CD4-positive, alpha-beta T cell treated with Interleukin-4 for 1 hour (primary cell): ENCODE data around the gene RASA4.
A peak's percentile ranks its signal among the peaks of the same experiment; 100 is the strongest.
"Not testable (repeated sequence)": the region's sequence is repeated elsewhere in the genome, so short reads cannot be mapped to it uniquely, and the experiment has no call there.

Source experiments
- DNase-seq, 2 donors: peaks; one replicate each; pipeline ENCODE4 v3.0.0-alpha.2; 2020 to 2022

The RASA4 gene

DNA sequence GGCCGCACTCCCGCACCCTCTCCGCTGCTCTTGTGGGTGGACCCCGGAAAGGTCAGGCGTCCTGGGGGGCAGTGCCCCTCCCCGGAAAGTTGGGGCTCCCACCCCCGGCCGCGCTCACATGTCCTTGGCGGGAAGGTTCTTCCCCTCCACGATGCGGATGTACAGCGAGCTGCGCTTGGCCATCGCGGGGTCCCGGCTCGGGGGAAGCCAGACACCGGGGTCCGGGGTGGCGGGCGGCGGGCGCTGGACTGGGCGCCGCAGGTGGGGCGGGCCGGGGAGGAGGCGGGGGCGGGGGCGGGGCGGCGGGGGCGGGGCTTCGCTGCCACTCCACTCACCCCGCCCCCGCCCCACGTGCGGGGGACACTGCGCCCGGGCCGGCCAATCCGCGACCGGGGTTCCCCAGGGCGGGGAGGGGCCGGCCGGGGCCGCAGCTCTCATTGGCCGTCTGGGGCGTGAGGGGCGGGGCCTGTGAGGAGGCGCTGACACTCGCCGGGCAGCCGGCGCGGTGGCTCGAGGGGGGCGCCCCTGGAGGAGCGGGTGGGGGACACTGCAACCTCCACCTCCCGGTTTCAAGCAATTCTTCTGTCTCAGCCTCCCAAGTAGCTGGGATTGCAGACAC is at the start of gene RASA4:
Gene RASA4 (minus strand): TSS at position 250 of the 619 bp plus-strand sequence. CDS start 67 bp downstream, at position 183.
- DNase-seq, result peak in 1 of 2 donors; percentile 51

DNA sequence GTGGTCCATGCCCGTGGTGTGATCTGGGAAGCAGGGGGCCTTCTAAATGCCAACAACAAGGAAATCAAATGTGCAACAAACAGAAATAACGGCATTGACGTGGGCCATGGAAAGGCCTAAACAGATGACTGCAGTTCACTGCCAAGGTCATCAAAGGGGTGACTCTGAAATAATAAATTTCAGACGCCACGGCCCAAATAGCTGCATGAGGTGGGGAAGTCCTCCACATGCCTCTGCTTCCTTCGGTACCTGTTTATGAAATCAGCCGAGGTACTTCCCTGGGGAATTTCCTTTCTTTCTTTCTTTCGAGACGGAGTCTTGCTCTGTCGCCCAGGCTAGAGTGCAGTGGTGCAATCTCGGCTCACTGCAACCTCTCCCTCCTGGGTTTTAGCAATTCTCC is 48.2 kb upstream of the RASA4 start:
- not testable (repeated sequence) for DNase-seq

DNA sequence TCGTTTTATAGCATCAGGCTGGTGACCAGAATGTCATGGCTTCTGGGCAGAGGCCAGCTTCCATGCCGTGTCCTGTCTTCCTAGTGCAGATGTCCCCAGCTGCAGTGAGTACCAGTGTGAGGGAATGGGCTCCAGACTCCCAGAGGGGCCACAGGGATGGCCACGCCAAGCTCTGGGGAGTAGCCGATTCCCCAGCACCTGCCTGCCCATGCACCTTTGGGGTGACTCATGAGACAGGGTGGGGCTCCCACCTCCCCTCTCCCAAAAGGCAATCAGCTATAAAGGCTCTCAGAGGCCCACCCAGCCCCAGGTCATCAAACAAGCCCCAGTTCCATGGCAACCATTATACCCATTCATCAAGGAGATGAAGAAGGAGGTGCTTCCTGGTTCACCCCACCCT is 33.4 kb upstream of the RASA4 start, which contains the start of gene SPDYE2B:
Gene SPDYE2B (plus strand): TSS at position 396 of the 400 bp plus-strand sequence. CDS start 2,030 bp downstream, outside the sequence.
- not testable (repeated sequence) for DNase-seq

DNA sequence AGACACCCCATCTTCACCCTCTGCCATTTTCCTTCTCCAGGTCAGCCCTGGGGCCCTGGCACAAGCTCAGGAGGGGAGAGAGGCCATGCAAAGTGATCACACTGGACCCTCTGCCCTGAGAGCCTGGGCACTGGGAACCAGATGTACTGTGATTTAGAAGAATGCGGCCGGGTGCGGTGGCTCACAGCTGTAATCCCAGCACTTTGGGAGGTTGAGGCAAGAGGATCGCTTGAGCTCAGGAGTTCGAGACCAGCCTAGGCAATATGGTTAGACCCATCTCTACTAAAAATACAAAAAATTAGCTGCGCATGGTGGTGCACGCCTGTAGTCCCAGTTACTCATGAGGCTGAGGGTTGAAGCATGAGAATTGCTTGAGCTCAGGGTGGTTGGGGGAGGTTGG is 31.3 kb upstream of the RASA4 start:
- not testable (repeated sequence) for DNase-seq

DNA sequence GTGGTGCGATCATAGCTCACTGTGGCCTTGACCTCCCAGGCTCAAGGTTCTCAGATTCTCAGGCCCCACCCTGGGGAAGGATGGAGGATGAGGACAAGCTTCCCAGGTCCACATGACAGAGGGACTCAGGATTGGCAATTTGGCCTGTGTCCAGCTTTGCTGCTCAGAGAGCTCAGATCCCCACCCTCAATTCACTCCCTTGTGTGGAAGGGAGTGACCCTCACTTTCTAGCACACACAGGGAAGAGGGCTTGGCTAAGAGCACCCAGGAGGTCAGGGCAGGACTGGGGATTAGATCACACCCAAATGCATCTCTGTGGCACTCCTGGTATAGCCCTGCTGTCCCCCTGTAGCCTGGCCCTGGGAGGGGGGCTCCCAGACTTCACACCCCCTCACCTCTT is 26.8 kb upstream of the RASA4 start:
- DNase-seq, result not testable (repeated sequence)

DNA sequence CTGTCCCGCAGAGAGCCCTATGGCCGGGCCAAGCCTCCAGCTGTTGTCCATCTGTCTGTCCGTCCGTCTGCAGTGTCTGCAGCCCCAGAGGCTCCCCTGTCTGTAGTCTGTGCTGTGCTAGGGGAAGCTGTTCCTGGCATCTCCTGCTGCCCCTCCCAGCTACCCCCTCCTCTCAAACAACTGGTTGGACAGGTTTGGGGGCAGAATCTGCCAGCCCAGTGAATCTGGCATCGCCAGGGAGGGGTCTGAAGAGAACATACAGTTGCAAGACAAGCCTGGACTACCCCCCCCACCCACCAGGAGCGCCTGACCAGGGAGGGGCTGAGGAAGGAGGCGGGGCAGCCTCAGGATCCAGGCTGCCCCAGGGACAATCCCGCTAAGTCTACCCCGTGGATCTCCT is 26.1 kb upstream of the RASA4 start, which contains the start of gene UPK3BL1:
Gene UPK3BL1 (minus strand): TSS at position 101 of the 400 bp plus-strand sequence. CDS start 50 bp downstream, at position 51.
- DNase-seq, result not testable (repeated sequence)

DNA sequence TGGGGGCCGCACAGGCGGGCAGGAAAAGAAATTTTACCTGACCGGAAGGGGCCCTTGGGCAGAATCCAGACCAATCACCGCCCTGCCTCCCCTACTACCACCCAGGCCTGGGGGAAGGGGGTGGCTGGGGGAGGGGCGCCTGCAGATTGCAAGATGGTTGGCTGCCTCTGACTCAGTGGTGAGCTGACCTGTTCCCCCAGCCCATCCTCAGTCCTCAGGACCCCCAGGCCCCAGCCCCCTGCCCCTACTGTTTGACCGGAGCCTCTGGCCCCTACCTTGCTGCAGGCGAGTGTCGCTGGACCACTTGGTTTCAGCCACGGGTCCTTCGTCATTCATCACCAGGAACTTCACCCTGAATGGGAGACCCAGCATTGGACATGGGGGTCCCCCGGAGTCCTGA is 22.3 kb upstream of the RASA4 start:
- not testable (repeated sequence) for DNase-seq

DNA sequence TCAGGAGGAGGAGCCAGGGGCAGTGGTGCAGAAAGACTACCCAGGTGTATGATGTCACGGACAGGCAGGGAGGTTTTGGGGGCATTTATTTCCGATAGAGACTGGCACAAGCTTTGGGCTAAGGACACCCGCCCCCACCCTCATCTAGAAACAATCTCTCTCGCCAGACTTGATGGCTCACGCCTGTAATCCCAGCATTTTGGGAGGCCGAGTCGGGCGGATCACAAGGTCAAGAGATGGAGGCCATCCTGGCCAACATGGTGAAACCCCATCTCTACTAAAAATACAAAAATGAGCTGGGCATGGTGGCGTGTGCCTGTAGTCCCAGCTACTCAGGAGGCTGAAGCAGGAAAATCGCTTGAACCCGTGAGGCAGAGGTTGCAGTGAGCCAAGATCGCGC is 20.4 kb upstream of the RASA4 start:
- not testable (repeated sequence) for DNase-seq

DNA sequence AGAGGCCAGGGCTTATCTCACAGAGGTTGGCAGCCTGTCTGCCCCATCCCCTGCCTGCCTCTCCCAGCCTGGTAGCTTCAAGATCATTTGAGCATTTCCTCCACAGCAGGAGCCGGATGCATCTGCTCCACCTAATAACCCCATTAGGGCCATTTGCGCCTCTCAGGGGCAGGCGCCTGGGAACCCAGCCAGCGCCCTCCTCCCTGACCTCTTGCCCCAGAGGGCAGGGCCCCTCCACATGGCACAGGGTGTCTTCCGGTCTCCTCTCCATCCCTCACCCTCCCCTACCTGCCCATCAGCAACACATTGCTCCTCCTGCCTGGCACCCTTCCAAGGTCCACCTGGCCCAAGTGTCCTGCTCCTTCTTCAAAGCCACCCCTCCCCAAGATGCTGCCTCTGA is 18.8 kb upstream of the RASA4 start:
- not testable (repeated sequence) for DNase-seq

DNA sequence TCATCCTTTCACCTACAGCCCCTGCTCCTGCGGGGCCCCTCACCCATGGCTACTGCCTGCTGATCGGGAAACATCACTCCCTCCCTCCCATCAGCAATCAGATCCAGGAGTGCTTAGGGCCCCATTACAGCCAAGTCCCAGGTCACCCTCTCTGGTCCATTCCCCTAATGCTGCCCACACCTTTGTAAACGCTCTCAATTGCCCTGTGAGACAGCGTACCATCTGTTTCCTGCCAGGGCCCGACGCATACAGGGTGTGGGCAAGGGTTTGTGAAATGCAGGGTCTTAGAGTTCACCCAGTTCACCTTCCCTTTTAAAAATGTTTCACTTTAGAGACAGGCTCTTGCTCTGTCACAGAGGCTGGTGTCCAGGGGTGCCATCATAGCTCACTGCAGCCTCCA is 17.7 kb upstream of the RASA4 start:
- DNase-seq, result not testable (repeated sequence)

DNA sequence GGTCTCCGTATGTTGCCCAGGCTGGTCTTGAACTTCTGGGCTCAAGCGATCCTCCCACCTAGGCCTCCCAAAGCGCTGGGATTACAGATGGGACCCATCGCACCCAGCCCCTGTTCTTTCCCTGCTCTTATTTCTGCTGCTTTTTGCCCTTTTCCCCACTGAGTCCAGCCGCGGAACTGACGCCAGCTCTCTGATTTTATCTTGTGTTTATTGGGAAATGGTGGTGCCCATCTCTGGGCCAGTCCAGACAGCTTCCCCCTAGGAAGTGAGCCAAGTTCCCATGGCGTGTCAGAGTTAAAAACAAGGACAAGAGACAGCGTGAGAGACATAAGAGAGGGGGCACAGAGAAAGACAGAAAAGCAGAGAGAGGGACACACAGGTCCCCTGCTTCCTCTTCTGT is 14.1 kb upstream of the RASA4 start:
- DNase-seq, result not testable (repeated sequence)

DNA sequence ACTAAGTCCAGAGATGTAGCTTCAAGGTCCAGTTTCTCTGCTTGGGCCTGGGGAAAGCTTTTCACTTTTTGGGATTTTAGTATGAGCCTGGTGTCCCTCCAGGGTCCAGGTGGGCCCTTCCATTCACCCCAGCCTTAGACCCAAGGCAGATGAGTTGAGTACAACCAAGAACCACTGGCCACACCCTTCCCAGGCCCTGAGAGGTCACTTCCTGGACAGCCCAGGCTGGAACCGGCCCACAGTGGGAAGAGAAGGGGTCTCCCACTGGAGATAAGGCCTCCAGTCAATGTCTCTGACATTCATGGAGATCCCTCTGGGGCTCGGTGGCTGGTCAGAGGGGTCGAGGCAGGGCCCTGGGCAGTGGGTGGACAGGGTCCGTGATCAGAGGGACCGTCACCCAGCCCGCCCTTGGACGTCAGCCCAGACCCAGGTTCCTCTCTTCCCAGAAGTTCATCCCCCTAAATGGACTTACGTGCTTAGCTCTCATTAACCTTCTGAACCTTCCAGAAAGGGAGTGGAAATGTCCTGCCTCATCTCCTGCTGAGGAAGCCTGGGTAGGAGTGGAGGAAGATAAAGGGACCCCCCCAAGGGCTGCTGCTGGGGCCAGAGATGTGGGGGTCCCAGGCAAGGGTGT is 10.8 kb upstream of the RASA4 start:
- DNase-seq, result not testable (repeated sequence)

DNA sequence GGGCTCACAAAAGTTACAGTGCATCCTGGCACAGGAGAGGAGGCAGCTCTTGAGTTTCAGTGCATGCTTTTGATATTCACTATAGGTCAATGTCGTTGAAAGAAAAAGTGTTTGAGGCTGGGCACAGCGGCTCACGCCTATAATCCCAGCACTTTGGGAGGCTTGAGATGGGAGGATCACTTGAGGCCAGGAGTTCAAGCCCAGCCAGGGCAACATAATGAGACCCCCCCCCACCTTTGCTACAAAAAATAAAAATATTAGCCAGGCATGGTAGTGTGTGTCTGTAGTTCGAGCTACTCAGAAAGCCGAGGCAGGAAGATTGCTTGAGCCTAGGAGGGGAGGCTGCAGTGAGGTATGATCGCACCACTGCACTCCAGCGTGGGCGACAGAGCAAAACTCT is 1.6 kb upstream of the RASA4 start:
- DNase-seq, result not testable (repeated sequence)

DNA sequence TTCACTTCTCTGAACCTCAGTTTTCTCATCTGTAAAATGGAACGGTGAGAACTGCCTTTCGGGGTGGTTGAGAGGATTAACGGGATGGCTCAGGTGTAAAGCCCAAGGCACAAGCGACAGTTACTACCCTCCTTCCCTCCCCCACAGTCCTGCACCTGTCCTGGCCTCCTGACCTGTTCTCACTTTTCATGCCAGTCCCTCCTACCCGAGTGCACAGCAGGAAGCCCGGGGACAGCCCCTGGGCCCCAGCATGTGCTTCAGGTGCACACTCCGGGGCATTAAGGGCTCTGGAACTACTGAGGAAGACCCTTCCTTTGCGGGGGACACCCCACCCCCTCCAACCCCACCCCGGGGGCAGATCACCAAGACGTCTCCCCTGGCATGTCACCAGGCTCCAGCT is 626 bp downstream of the RASA4 start:
- DNase-seq, result not testable (repeated sequence)

DNA sequence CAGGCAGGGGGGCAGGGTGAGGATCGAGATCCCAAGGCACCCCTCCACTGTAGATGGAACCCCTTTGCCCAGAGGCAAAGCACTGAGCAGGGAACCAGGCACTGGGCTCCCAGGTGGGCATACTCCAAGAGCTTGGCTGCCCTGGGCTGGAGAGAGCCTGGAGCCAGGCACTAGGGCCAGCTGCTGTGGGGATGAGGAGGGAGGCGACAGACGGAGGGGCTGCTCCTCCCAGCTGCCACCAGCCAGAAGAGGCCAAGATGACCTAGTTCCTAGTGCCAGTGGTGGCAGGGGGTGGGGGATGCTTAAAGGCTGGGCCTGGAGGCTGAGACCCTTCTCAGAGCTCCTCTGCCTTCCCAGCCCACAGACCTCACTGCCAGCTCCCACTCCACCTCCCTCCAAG is 1.7 kb downstream of the RASA4 start:
- DNase-seq, result not testable (repeated sequence)

DNA sequence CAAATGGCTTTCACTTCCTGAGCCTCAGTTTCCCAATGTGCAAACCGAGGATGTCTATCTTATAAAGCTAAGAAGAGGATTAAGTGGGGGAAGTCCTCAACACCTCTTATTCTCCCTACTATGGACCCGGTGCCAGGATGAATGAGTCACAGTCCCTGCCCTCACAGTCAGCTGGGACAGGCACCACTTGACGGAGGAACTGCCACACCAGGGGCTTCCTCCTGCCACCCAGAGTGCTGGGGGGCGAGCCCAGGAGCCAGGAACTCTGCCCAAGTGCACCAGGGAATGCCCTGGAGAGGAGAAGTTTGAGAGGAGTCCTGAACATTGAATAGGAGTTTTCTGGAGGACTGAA is 2.2 kb downstream of the RASA4 start:
- DNase-seq, result not testable (repeated sequence)

DNA sequence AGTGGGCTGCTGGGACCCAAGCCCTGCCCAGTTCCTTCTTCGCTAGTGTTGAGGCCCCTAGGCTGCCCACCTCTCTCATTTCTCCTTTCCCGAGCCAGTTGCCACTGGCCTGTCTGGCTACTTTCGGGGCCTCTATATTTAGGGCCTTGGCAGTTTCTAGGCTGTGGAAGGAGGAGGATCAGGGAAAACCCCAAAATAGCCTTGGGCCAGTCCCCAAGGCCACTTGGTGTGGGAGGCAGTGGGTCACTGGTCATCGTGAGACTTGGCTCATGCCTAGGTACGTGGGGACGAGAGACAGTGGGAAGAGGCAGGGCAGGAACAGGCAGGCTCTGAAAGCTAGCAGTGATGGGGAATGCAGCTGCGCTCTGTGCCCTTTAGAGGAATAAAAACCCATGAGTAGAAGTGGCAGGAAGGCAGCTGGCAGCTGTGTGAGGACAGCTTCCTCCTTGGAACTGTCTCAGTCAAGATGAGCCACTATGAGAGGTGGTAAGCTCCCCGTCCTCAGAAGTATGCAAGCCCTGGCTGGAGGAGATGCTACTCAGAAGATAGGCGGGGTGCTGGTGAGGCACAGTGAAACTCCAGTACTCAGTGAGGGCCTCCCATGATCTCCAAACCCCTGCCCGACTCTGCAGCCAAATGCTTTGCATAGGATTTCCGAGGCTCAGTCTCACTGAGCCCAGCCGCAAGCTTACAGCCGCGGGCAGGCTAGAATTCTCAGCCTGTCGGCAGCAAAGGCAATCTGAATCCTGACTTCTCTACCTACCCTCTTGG is 2.8 kb downstream of the RASA4 start:
- DNase-seq, result not testable (repeated sequence)

DNA sequence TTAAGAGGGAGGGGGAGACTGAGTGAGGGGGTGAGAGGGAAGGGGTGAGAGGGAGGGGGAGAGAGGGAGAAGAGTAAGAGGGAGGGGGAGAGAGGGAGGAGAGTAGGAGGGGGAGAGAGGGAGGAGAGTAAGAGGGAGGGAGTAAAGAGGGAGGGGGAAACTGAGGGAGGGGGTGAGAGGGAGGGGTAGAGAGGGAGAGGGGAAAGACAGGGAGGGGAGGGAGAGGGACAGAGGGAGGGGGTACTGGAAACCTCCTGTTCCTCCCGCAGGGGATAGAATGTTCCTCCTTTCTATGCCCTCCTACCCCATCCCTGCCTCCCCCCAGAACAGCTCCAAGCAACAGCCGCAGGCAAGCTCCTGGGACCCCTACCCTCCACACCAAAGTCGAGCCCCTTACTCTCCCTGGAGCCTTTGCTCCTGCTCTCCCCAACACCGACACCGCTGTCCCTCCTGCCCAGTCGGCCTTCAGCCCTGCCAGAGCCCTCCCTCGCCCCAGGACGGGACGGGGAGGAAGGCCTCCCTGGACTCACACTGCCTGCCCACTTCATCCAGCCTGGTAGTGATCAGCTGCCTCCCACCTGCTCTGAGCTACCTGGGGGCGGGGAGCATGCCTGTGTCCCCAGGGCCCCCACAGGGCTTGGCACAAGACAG is 4.8 kb downstream of the RASA4 start:
- DNase-seq, result not testable (repeated sequence)

DNA sequence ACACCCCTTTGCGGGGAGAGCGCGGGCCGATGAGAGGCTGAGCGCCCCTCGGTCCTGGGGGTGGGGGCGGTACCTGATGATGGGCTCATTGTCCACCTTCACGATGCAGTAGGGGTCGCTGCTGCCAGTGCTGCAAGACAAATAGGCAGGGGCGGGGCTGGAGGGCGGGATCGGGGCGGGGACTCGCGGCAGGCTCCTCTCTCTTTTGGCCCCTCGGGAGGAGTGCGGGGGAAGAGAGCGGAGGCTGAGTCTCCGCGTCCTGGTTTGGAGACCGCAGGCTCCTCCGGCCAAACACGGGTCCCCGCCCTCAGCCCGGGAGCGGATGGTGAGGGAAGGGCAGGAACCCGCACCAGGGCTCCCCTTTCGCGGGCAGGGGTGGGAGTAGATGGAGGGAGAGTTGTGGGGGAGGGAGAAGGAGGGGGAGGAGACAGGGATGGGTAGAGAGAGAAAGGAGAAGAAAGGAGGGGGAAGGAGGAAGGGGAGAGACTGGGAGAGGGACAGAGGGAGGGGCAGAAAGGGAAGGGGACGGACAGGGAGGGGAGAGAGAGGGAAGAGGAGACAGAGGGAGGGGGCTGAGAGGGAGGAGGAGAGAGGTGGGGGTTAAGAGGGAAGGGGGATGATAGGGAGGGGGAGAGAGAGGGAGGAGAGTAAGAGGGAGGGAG is 5.4 kb downstream of the RASA4 start:
- DNase-seq, result not testable (repeated sequence)

DNA sequence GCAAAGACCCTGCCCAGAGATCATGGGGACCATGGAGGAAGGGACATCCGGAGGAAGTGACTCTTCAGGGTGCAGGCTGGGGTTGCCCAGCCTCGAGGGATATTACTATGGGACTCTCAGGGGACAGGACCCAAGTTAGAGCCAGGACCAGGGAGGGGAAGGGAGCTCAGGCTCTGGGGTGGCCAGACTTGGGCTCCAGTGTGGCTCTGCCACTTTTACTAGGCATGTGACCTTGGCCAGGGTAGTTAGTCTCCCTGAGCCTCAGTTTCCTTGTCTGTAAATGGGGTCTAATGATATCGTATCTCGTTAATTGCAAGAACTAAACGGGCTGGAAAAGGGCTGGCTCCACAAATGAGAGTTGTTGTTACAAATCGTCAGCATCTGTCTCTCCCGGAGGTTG is 6.1 kb downstream of the RASA4 start:
- DNase-seq, result not testable (repeated sequence)

DNA sequence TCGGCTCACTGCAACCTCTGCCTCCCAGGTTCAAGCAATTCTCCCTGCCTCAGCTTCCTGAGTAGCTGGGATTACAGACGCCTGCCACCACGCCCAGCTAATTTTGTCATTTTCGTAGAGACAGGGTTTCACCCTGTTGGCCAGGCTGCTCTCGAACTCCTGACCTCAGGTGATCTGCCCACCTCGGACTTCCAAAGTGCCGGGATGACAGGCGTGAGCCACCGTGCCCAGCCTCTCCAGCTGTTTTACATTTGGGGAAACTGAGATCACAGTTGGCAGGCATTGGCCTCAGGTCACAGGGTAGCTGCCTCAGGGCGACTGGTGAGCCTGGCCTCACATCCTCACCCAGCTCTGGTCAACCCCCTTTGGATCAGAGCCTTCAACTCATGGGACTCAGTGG is 6.8 kb downstream of the RASA4 start:
- DNase-seq, result not testable (repeated sequence)

DNA sequence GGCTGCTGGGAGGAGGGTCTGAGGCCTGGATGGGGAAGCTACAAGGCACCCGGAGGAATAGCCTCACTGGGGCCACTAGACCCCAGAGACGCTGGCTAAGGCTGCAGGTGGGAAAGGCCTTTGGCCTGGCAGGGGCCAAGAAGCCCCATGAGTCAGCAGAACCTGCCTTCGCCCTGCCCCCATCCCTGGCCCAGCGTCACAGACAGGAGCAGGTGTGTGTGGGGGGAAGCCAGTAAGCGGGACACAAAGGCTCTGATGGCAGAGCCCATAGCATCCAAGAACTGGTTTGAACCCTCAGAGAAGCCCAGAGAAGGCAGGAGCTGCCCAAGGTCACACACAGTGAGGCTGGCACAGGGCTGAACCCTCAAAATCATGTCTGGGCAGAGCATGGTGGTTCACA is 9.7 kb downstream of the RASA4 start:
- not testable (repeated sequence) for DNase-seq
